SK-N-SH (cell line): Measurements from ENCODE around the gene SPIN3. TPM values are rescaled to one million over a fixed set of nuclear protein-coding genes. Genes with fewer than 3 reads are reported as not detected.

Experiments
- CTCF ChIA-PET: fragments of 300-600, 350-600 bp; formaldehyde crosslinking; extraction: SDS; loops from one replicate; lab custom pipeline; 2021; lab: Yijun Ruan, JAX
- POLR2A ChIA-PET: fragments of 350-600 bp; sonication (Branson Sonifier 250); formaldehyde crosslinking; extraction: SDS; loops from one replicate; lab custom pipeline; 2020; ENCODE audit warnings: antibody characterized with exemption, inconsistent platforms; lab: Yijun Ruan, JAX
- DNase-seq: peaks from one replicate; pipeline ENCODE4 v3.0.0; 2012
- H2AFZ ChIP-seq: fragments of 200-600 bp; sonication (generic); 2 replicates; pipeline ENCODE4 v1.8.1; 2016; ENCODE audit warnings: antibody characterized with exemption, mild to moderate bottlenecking, low read depth
- H3F3A ChIP-seq: fragments of 200-600 bp; sonication (generic); replicated peaks from 2 replicates; pipeline ENCODE3; 2016; ENCODE audit warnings: antibody characterized with exemption, mild to moderate bottlenecking; ENCODE audit not compliant: insufficient read depth
- H3K27ac ChIP-seq, 2 experiments: fragments of 200-500 bp in 1 of 2; fragments of 200-600 bp in 1 of 2; sonication (Bioruptor generic) in 1 of 2; sonication (generic), shearing (Covaris generic) in 1 of 2; 2 replicates each; pipeline versions ENCODE4 v1.5.1 to v1.6.1; 2014 to 2016; ENCODE audit warnings: low read depth in 2 of 2, inconsistent platforms in 1 of 2, low read length in 1 of 2, mild to moderate bottlenecking in 1 of 2, mixed read lengths in 1 of 2
- H3K27me3 ChIP-seq: fragments of 200-600 bp; sonication (generic), shearing (Covaris generic); 2 replicates; pipeline ENCODE4 v1.6.1; 2016; ENCODE audit warnings: mixed run types; ENCODE audit not compliant: insufficient read depth
- H3K36me3 ChIP-seq, 2 experiments: fragments of 200-500 bp in 1 of 2; fragments of 200-600 bp in 1 of 2; sonication (Bioruptor generic) in 1 of 2; sonication (generic) in 1 of 2; replicated peaks in 1 of 2; 2 replicates each; pipeline versions ENCODE3 to v1.5.1; 2014 to 2016; ENCODE audit warnings: low read length in 1 of 2, mild to moderate bottlenecking in 1 of 2; ENCODE audit not compliant: insufficient read depth in 2 of 2, control insufficient read depth in 1 of 2
- H3K4me1 ChIP-seq, 2 experiments: fragments of 200-500 bp in 1 of 2; fragments of 200-600 bp in 1 of 2; sonication (Bioruptor generic) in 1 of 2; sonication (generic), shearing (Covaris generic) in 1 of 2; 2 replicates each; pipeline versions ENCODE4 v1.5.1 to v1.6.1; 2014 to 2016; ENCODE audit warnings: low read depth in 1 of 2, low read length in 1 of 2, mixed run types in 1 of 2; ENCODE audit not compliant: insufficient read depth in 2 of 2, control insufficient read depth in 1 of 2
- H3K4me2 ChIP-seq: fragments of 200-600 bp; sonication (generic), shearing (Covaris generic); 2 replicates; pipeline ENCODE4 v1.6.1; 2017; ENCODE audit warnings: mixed run types
- H3K4me3 ChIP-seq, 2 experiments: fragments of 200-500 bp in 1 of 2; fragments of 200-600 bp in 1 of 2; sonication (Bioruptor generic) in 1 of 2; sonication (generic), shearing (Covaris generic) in 1 of 2; 2 replicates each; pipeline versions ENCODE4 v1.5.1 to v1.8.1; 2014 to 2016; ENCODE audit warnings: low read depth in 2 of 2, inconsistent platforms in 1 of 2, low read length in 1 of 2, mild to moderate bottlenecking in 1 of 2, mixed read lengths in 1 of 2, moderate library complexity in 1 of 2
- H3K79me2 ChIP-seq: fragments of 200-600 bp; sonication (generic); 2 replicates; pipeline ENCODE4 v1.8.1; 2017; ENCODE audit warnings: mild to moderate bottlenecking; ENCODE audit not compliant: insufficient read depth
- H3K9ac ChIP-seq: fragments of 200-600 bp; sonication (generic); 2 replicates; pipeline ENCODE4 v1.6.1; 2017; ENCODE audit warnings: mixed run types
- H3K9me2 ChIP-seq: fragments of 200-600 bp; sonication (generic); 2 replicates; pipeline ENCODE4 v1.6.1; 2017; ENCODE audit warnings: mixed run types
- H3K9me3 ChIP-seq: fragments of 200-600 bp; sonication (generic); 2 replicates; pipeline ENCODE4 v1.6.1; 2017; ENCODE audit warnings: mixed run types, mild to moderate bottlenecking, moderate library complexity
- H4K20me1 ChIP-seq: fragments of 200-600 bp; sonication (generic); 2 replicates; pipeline ENCODE4 v1.6.1; 2017; ENCODE audit warnings: mild to moderate bottlenecking, mixed run types; ENCODE audit not compliant: insufficient read depth
- ELF1 ChIP-seq: IDR thresholded peaks from 2 replicates; pipeline ENCODE4 v1.4.0; 2012
- EP300 ChIP-seq, 2 experiments: IDR thresholded peaks; 2 replicates each; pipeline versions ENCODE4 v1.4.0 to v1.6.1; 2012; ENCODE audit warnings: borderline replicate concordance in 1 of 2, low read depth in 1 of 2, low read length in 1 of 2
- FOXJ3 ChIP-seq: sonication (generic); formaldehyde crosslinking; IDR thresholded peaks from 2 replicates; pipeline ENCODE4 v1.5.1; 2020; ENCODE audit warnings: mild to moderate bottlenecking, missing genetic modification reagents
- FOXM1 ChIP-seq: IDR thresholded peaks from 2 replicates; pipeline ENCODE4 v1.4.0; 2012; ENCODE audit warnings: low read depth, mild to moderate bottlenecking
- GABPA ChIP-seq: IDR thresholded peaks from 2 replicates; pipeline ENCODE4 v1.4.0; 2012; ENCODE audit warnings: low read depth, mild to moderate bottlenecking
- GATA2 ChIP-seq: sonication (generic); formaldehyde crosslinking; IDR thresholded peaks from 2 replicates; pipeline ENCODE4 v1.5.0; 2020; ENCODE audit warnings: mild to moderate bottlenecking, missing genetic modification reagents
- IRF3 ChIP-seq: fragments of 150-350 bp; IDR thresholded peaks from 2 replicates; pipeline ENCODE4 v1.6.1; 2016; ENCODE audit warnings: mild to moderate bottlenecking, low read depth, low read length
- JUND ChIP-seq: IDR thresholded peaks from 2 replicates; pipeline ENCODE4 v1.4.0; 2012
- MEF2A ChIP-seq: IDR thresholded peaks from 2 replicates; pipeline ENCODE4 v1.4.0; 2012; ENCODE audit warnings: low read depth, borderline replicate concordance
- MXI1 ChIP-seq: IDR thresholded peaks from 2 replicates; pipeline ENCODE4 v1.6.1; 2012; ENCODE audit warnings: mild to moderate bottlenecking, low read depth, low read length, improper control_type of control experiment
- PBX3 ChIP-seq: IDR thresholded peaks from 2 replicates; pipeline ENCODE4; 2012
- REST ChIP-seq: IDR thresholded peaks from 2 replicates; pipeline ENCODE4 v1.6.1; 2012; ENCODE audit warnings: mild to moderate bottlenecking, low read depth, low read length, moderate library complexity
- RXRA ChIP-seq: IDR thresholded peaks from 2 replicates; pipeline ENCODE4 v1.4.0; 2012; ENCODE audit warnings: low read depth, mild to moderate bottlenecking, borderline replicate concordance
- SMC3 ChIP-seq: IDR thresholded peaks from 2 replicates; pipeline ENCODE4 v1.6.1; 2012; ENCODE audit warnings: low read depth, low read length, improper control_type of control experiment
- TAF1 ChIP-seq: IDR thresholded peaks from 2 replicates; pipeline ENCODE4 v1.6.1; 2012; ENCODE audit warnings: low read depth, mild to moderate bottlenecking, low read length, moderate library complexity, borderline replicate concordance
- USF2 ChIP-seq: fragments of 150-350 bp; IDR thresholded peaks from 2 replicates; pipeline ENCODE4 v1.6.1; 2017; ENCODE audit warnings: antibody characterized with exemption, low read length, low read depth, borderline replicate concordance
- YY1 ChIP-seq: IDR thresholded peaks from 2 replicates; pipeline ENCODE4 v1.4.0; 2012; ENCODE audit warnings: low read depth, mild to moderate bottlenecking
- WGBS: methylation state at CpG from one replicate; pipeline ENCODE4 v1.1.6; 2017; ENCODE audit warnings: low lambda C conversion rate; 5-methylcytosine and 5-hydroxymethylcytosine counted together
- polyA plus RNA-seq, 3 experiments: library from polyadenylated mRNA; depleted of rRNA; stranded (reverse); fragments of >200 nt; gene quantifications; 2 replicates each; pipeline ENCODE4 v1.2.3, GENCODE V29; 2012
- TF ChIP-seq, protein P1 (sequence below): fragments of 200-600 bp; sonication (generic); IDR thresholded peaks from 2 replicates; pipeline ENCODE4 v1.6.1; 2017; ENCODE audit warnings: antibody characterized with exemption, mild to moderate bottlenecking, moderate library complexity
- TF ChIP-seq, protein P2 (sequence below): IDR thresholded peaks from 2 replicates; pipeline ENCODE4 v1.4.0; 2012; ENCODE audit warnings: low read depth
- TF ChIP-seq, protein P3 (sequence below): IDR thresholded peaks from 2 replicates; pipeline ENCODE4 v1.4.0; 2012; ENCODE audit warnings: low read depth, borderline replicate concordance

Gene SPIN3
- polyA plus RNA-seq, 1 of the 3 experiments (the other 2 are of a cell fraction), result 10.0 TPM

DNA sequence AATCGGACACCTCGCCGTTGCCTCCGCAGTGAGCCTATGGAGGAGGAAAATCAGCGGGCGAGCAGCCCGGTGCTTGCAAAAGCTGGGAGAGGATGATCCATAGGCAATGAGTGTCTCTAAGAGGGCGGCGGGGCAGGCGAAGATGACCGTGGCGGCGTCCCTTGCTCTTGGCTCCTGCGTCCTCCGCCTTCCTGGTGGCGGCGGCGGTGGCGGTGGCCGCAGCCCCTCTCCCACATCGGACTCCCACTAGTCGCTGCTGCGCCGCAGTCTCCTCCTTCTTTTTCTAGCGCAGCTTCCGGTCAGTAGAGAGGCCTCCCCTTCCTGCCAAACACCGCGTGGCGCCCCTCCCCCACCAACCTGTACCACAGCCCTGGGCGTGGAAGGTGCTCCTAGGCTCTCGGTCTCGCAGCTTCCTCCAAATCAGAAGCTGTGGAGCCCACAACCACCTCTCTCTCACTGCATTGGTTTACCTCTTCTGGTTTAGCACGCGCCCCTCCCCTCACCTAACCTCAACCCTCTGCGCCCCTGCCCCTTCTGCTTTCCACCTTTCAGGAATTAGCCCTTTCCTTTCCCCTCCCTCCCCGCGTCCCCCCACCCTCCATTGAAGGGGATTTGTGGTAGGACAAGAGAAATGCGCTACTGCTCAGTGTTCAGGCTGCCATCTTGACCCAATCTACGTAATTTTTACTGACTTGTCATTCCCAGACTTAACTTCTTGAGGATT is at the start of gene SPIN3 (continued):
- no peak for TF ChIP-seq FOXM1
- no peak for TF ChIP-seq FOXJ3 (CRISPR knock-in tag)
- TF ChIP-seq TAF1, result peak; percentile 62
- no peak for TF ChIP-seq JUND
- TF ChIP-seq RXRA, result no peak
- TF ChIP-seq, protein P1, sequence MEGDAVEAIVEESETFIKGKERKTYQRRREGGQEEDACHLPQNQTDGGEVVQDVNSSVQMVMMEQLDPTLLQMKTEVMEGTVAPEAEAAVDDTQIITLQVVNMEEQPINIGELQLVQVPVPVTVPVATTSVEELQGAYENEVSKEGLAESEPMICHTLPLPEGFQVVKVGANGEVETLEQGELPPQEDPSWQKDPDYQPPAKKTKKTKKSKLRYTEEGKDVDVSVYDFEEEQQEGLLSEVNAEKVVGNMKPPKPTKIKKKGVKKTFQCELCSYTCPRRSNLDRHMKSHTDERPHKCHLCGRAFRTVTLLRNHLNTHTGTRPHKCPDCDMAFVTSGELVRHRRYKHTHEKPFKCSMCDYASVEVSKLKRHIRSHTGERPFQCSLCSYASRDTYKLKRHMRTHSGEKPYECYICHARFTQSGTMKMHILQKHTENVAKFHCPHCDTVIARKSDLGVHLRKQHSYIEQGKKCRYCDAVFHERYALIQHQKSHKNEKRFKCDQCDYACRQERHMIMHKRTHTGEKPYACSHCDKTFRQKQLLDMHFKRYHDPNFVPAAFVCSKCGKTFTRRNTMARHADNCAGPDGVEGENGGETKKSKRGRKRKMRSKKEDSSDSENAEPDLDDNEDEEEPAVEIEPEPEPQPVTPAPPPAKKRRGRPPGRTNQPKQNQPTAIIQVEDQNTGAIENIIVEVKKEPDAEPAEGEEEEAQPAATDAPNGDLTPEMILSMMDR, result no peak
- TF ChIP-seq MEF2A, result no peak
- no peak for TF ChIP-seq EP300 (IDR thresholded peaks at IDR 0.05; ENCODE audit: borderline replicate concordance in 1 of 2, low read depth in 1 of 2, low read length in 1 of 2)
- no peak for TF ChIP-seq SMC3
- TF ChIP-seq YY1, result peak; percentile 49; the same call in 1 of the 2 replicates
- 0 out of 2 replicates have a peak, but pooled peaks have one; percentile 54 for TF ChIP-seq MXI1

DNA sequence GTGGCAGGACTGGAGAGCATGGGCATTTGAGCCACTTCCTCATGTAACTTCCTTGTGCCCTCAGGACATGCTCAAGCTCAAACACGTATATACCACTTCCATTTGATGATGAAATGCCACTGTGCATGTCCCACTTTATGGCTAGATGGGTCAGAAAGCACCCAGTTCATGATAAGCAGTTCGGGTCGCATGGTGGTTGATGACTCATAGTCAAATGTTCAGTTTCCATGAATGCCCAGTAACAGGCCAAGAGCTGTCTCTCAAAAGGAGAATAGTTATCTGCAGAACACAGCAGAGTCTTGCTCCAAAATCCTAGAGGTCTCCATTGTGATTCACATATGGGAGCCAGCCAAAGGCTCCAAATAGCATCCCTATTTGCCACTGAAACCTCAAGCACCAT is 48.9 kb upstream of the SPIN3 start:
- no peaks in the 10 kb centered on the region for H3K79me2 ChIP-seq
- POLR2A ChIA-PET, result no interaction called here
- TF ChIP-seq USF2 (no peak), PBX3 (no peak), MXI1 (no peak), EP300 (IDR thresholded peaks at IDR 0.05; ENCODE audit: borderline replicate concordance in 1 of 2, low read depth in 1 of 2, low read length in 1 of 2) (no peak), RXRA (no peak), GABPA (no peak), GATA2 (no peak), MEF2A (no peak), REST (no peak), ELF1 (no peak), IRF3 (no peak)
- TF ChIP-seq, protein P2, sequence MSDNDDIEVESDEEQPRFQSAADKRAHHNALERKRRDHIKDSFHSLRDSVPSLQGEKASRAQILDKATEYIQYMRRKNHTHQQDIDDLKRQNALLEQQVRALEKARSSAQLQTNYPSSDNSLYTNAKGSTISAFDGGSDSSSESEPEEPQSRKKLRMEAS, result no peak
- TF ChIP-seq, protein P3, sequence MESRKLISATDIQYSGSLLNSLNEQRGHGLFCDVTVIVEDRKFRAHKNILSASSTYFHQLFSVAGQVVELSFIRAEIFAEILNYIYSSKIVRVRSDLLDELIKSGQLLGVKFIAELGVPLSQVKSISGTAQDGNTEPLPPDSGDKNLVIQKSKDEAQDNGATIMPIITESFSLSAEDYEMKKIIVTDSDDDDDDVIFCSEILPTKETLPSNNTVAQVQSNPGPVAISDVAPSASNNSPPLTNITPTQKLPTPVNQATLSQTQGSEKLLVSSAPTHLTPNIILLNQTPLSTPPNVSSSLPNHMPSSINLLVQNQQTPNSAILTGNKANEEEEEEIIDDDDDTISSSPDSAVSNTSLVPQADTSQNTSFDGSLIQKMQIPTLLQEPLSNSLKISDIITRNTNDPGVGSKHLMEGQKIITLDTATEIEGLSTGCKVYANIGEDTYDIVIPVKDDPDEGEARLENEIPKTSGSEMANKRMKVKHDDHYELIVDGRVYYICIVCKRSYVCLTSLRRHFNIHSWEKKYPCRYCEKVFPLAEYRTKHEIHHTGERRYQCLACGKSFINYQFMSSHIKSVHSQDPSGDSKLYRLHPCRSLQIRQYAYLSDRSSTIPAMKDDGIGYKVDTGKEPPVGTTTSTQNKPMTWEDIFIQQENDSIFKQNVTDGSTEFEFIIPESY, result no peak

More for the DNA sequence above, 48.9 kb upstream of the SPIN3 start:
- H3F3A ChIP-seq, result no peaks in the 10 kb centered on the region
- H3K27me3 ChIP-seq, result peaks cover 4% of the 10 kb centered on the region
- H4K20me1 ChIP-seq, result no peaks in the 10 kb centered on the region
- H3K9me2 ChIP-seq, result no peaks in the 10 kb centered on the region
- no peak overlapping the region for H3K9ac ChIP-seq
- no peak overlapping the region for H3K4me3 ChIP-seq
- H3K4me1 ChIP-seq, result no peaks in the 10 kb centered on the region
- CTCF ChIA-PET, result no interaction called here
- WGBS, result 0% methylated on average over 3 of the region's 3 CpGs
- H3K4me2 ChIP-seq, result no peak overlapping the region
- no peak overlapping the region for H3K27ac ChIP-seq
- DNase-seq, result no peak
- H3K9me3 ChIP-seq, result no peaks in the 10 kb centered on the region
- H3K36me3 ChIP-seq, result no peaks in the 10 kb centered on the region
- no peak overlapping the region for H2AFZ ChIP-seq
